Psoas muscle (tissue), 8 donors: Measurements from ENCODE around the gene LZTFL1. TPM values are rescaled to one million over a fixed set of nuclear protein-coding genes. Genes with fewer than 3 reads are reported as not detected.

ENCODE experiments used
- ATAC-seq, 4 donors: fragments of 200-7000 bp; cut with Tn5 transposase; one replicate each; pipeline ENCODE4 v1.9.1; 2020; ENCODE audit warnings: moderate library complexity in 3 of 4, mild to moderate bottlenecking in 2 of 4
- DNase-seq, 2 donors: peaks; one replicate each; pipeline ENCODE4 v3.0.0-alpha.2; 2020
- H3K27ac ChIP-seq: fragments of 200-600 bp; one replicate; pipeline ENCODE4 v1.8.0; 2022
- H3K27me3 ChIP-seq, 3 donors: fragments of 200-600 bp in 1 of 3; one replicate each; pipeline versions ENCODE4 v1.6.1 to v1.8.0; 2013 to 2022; ENCODE audit warnings: low read length in 2 of 3, mild to moderate bottlenecking in 2 of 3, moderate library complexity in 1 of 3; ENCODE audit not compliant: insufficient read depth in 3 of 3
- H3K36me3 ChIP-seq, 2 donors: fragments of 200-600 bp in 1 of 2; one replicate each; pipeline versions ENCODE4 v1.6.1 to v1.8.0; 2013 to 2022; ENCODE audit warnings: low read depth in 1 of 2, mild to moderate bottlenecking in 1 of 2, moderate library complexity in 1 of 2; ENCODE audit not compliant: insufficient read depth in 1 of 2
- H3K4me1 ChIP-seq: fragments of 200-600 bp; one replicate; pipeline ENCODE4 v1.8.0; 2022
- H3K4me3 ChIP-seq: fragments of 200-600 bp; one replicate; pipeline ENCODE4 v1.8.0; 2022; ENCODE audit warnings: mild to moderate bottlenecking
- H3K9me3 ChIP-seq: fragments of 200-600 bp; one replicate; pipeline ENCODE4 v1.8.0; 2022
- CTCF ChIP-seq: fragments of 200-600 bp; IDR thresholded peaks from one replicate; pipeline ENCODE4 v1.8.0; 2022; ENCODE audit warnings: antibody characterized with exemption
- WGBS, 3 donors: extraction: QIAGEN DNeasy Blood & Tissue Kit; methylation state at CpG; one replicate each; pipeline versions ENCODE4 v1.1.6 to v1.1.7; 2013; 5-methylcytosine and 5-hydroxymethylcytosine counted together
- intact Hi-C, 2 donors: fragments of 100-400 bp; cut with DNase I; formaldehyde crosslinking; loops; one replicate each; pipeline versions ENCODE4 v1.11.0 to v1.14.2; 2022
- polyA plus RNA-seq, 3 donors: library from polyadenylated mRNA; stranded (reverse); fragments of 200-250 nt; gene quantifications; one replicate each; pipeline ENCODE4 v1.2.3, GENCODE V29; 2013
- total RNA-seq, 4 donors: library from RNA; stranded (reverse); fragmentation: NEBNext Ultra II Directional in 2 of 4; extraction: Animal tissue kit (Norgen Biotek cat#: 25700) in 2 of 4; gene quantifications; one replicate each; pipeline versions ENCODE4 v1.2.1 to v1.2.4, GENCODE V29; 2021 to 2023
- donor health status: healthy with polysubstance abuse.
- donor health status: DM: no; HTN: no; CAD: no; lungs with moderate emphysema.
- donor health status: Bipolar disorder and iron deficiency.
- donor health status: healthy.
- donor health status: DM: yes; HTN: yes; CAD: no.
- donor health status: DM: no; HTN: no; CAD: no.
- donor health status: DM: no; HTN: no; CAD: no.
- donor health status: DM: yes; HTN: yes; CAD: no.

Gene LZTFL1
- total and polyA plus RNA-seq, 7 donors = 3.1 to 15.9 (median 5.3) TPM

GRCh38 chr3:45802146-45802545 lies 39.8 kb downstream of the LZTFL1 start:
- 83 to 85% (median 83%) methylated on average over 9 of the region's 9 CpGs for WGBS, 3 donors
- no peak for TF ChIP-seq CTCF
- H3K27ac ChIP-seq = no peak overlapping the region
- H3K4me3 ChIP-seq = no peak overlapping the region
- H3K4me1 ChIP-seq = no peaks in the 10 kb centered on the region
- intact Hi-C loops = no loop called here
- DNase-seq = no peak
- no peaks in the 10 kb centered on the region for H3K36me3 ChIP-seq
- peaks cover 0 to 19% (median 3%) of the 10 kb centered on the region in 3 donors for H3K27me3 ChIP-seq
- no peak for ATAC-seq
- no peaks in the 10 kb centered on the region for H3K9me3 ChIP-seq

- WGBS, 3 donors = 62 to 75% (median 63%) methylated on average over 4 of the region's 4 CpGs
- Histone ChIP-seq H3K27me3 (peaks cover 0 to 34% (median 14%) of the 10 kb centered on the region in 3 donors), H3K27ac (no peak overlapping the region), H3K4me3 (no peak overlapping the region), H3K36me3 (no peaks in the 10 kb centered on the region), H3K4me1 (no peaks in the 10 kb centered on the region), H3K9me3 (no peaks in the 10 kb centered on the region)
- TF ChIP-seq CTCF = no peak
- DNase-seq (no peak), ATAC-seq (no peak)
- intact Hi-C loops = no loop called here
These were observed 41.3 kb downstream of the LZTFL1 start for GRCh38 chr3:45800611-45801010.

- Histone ChIP-seq H3K4me1 (no peaks in the 10 kb centered on the region), H3K36me3 (no peaks in the 10 kb centered on the region), H3K9me3 (no peaks in the 10 kb centered on the region), H3K27me3 (peaks cover 0 to 44% (median 14%) of the 10 kb centered on the region in 3 donors), H3K4me3 (no peak overlapping the region), H3K27ac (no peak overlapping the region)
- WGBS, 3 donors = 87 to 96% (median 90%) methylated on average over 2 of the region's 2 CpGs
- no peak for ATAC-seq
- no peak for DNase-seq
- intact Hi-C loops = no loop called here
- TF ChIP-seq CTCF = no peak
These were observed 42.3 kb downstream of the LZTFL1 start for GRCh38 chr3:45799586-45799985.

GRCh38 chr3:45798034-45798433 lies 43.9 kb downstream of the LZTFL1 start:
- H3K27me3 ChIP-seq = peaks cover 0 to 51% (median 14%) of the 10 kb centered on the region in 3 donors
- ATAC-seq (no peak), DNase-seq (no peak)
- H3K36me3 ChIP-seq = no peaks in the 10 kb centered on the region
- 61 to 79% (median 72%) methylated on average over 4 of the region's 4 CpGs for WGBS, 3 donors
- H3K4me3 ChIP-seq = no peak overlapping the region
- TF ChIP-seq CTCF = no peak
- H3K4me1 ChIP-seq = no peaks in the 10 kb centered on the region
- no peak overlapping the region for H3K27ac ChIP-seq
- intact Hi-C loops = no loop called here
- no peaks in the 10 kb centered on the region for H3K9me3 ChIP-seq
